Neural cell (in vitro differentiated cells): ENCODE results near the gene DIP2C. TPM values are rescaled to one million over a fixed set of nuclear protein-coding genes. Genes with fewer than 3 reads are reported as not detected.

Experiments used
- H2AFZ ChIP-seq: fragments of 200-600, 300-800 bp; sonication (generic), shearing (Covaris generic); 2 replicates; pipeline ENCODE4 v1.6.0; 2014; ENCODE audit warnings: low read depth, mild to moderate bottlenecking, antibody characterized with exemption, low read length, moderate library complexity
- H3F3A ChIP-seq: fragments of 200-600 bp; shearing (Covaris generic); 2 replicates; pipeline ENCODE4 v1.6.1; 2016; ENCODE audit warnings: mild to moderate bottlenecking, moderate library complexity, mixed read lengths, antibody characterized with exemption, low read length; ENCODE audit not compliant: insufficient read depth, poor library complexity, severe bottlenecking
- H3K27ac ChIP-seq: fragments of 200-600, 300-800 bp; sonication (generic), shearing (Covaris generic); 2 replicates; pipeline ENCODE4 v1.5.1; 2014; ENCODE audit warnings: mild to moderate bottlenecking, low read length, moderate library complexity
- H3K27me3 ChIP-seq: fragments of 300-800, 200-600 bp; sonication (generic), shearing (Covaris generic); 2 replicates; pipeline ENCODE4 v1.6.0; 2014; ENCODE audit warnings: mild to moderate bottlenecking, low read depth, low read length, moderate library complexity; ENCODE audit not compliant: insufficient read depth
- H3K36me3 ChIP-seq: fragments of 300-800, 200-600 bp; sonication (generic), shearing (Covaris generic); 2 replicates; pipeline ENCODE4 v1.5.1; 2014; ENCODE audit warnings: mild to moderate bottlenecking, antibody characterized with exemption, low read length, moderate library complexity; ENCODE audit not compliant: insufficient read depth
- H3K4me2 ChIP-seq: fragments of 300-800, 200-600 bp; sonication (generic), shearing (Covaris generic); 2 replicates; pipeline ENCODE4 v1.6.0; 2014; ENCODE audit warnings: mild to moderate bottlenecking, low read length
- H3K4me3 ChIP-seq: fragments of 300-800, 200-600 bp; sonication (generic), shearing (Covaris generic); 2 replicates; pipeline ENCODE4 v1.5.1; 2014; ENCODE audit warnings: mild to moderate bottlenecking, low read length, moderate library complexity
- H3K79me2 ChIP-seq: fragments of 200-600 bp; shearing (Covaris generic); replicated peaks from 2 replicates; pipeline ENCODE4 v1.6.0; 2014; ENCODE audit warnings: mild to moderate bottlenecking, low read length, moderate library complexity; ENCODE audit not compliant: insufficient read depth
- H3K9ac ChIP-seq: fragments of 300-800, 200-600 bp; sonication (generic), shearing (Covaris generic); 2 replicates; pipeline ENCODE4 v1.6.1; 2016; ENCODE audit warnings: mild to moderate bottlenecking, low read length, mixed read lengths
- H3K9me2 ChIP-seq: fragments of 200-600 bp; shearing (Covaris generic); 2 replicates; pipeline ENCODE4 v1.6.1; 2016; ENCODE audit warnings: mild to moderate bottlenecking, low read length, mixed read lengths; ENCODE audit not compliant: insufficient read depth
- H3K9me3 ChIP-seq: fragments of 200-600, 300-800 bp; sonication (generic), shearing (Covaris generic); 2 replicates; pipeline ENCODE4 v1.6.1; 2016; ENCODE audit warnings: mild to moderate bottlenecking, mixed run types, low read length, moderate library complexity, mixed read lengths
- H4K20me1 ChIP-seq: fragments of 200-600 bp; shearing (Covaris generic); 2 replicates; pipeline ENCODE4 v1.6.1; 2016; ENCODE audit warnings: mild to moderate bottlenecking, mixed run types; ENCODE audit not compliant: insufficient read depth
- CTCF ChIP-seq: fragments of 450-650 bp; IDR thresholded peaks from 2 replicates; pipeline ENCODE4 v1.5.1; 2014; ENCODE audit warnings: antibody characterized with exemption, mild to moderate bottlenecking, moderate library complexity; ENCODE audit not compliant: poor library complexity, severe bottlenecking
- EP300 ChIP-seq: fragments of 450-650 bp; conservative IDR thresholded peaks from 2 replicates; pipeline ENCODE4 v1.6.1; 2014; ENCODE audit warnings: antibody characterized with exemption, mild to moderate bottlenecking, moderate library complexity; ENCODE audit not compliant: poor library complexity, severe bottlenecking
- MXI1 ChIP-seq: fragments of 450-650 bp; conservative IDR thresholded peaks from 2 replicates; pipeline ENCODE4 v1.6.1; 2014; ENCODE audit warnings: antibody characterized with exemption, mild to moderate bottlenecking; ENCODE audit not compliant: poor library complexity, severe bottlenecking
- POLR2AphosphoS5 ChIP-seq: IDR thresholded peaks from 2 replicates; pipeline ENCODE4 v1.6.1; 2012
- RAD21 ChIP-seq: fragments of 450-650 bp; conservative IDR thresholded peaks from 2 replicates; pipeline ENCODE4 v1.6.1; 2014; ENCODE audit warnings: antibody characterized with exemption, mild to moderate bottlenecking, moderate library complexity
- SMC3 ChIP-seq: fragments of 450-650 bp; conservative IDR thresholded peaks from 2 replicates; pipeline ENCODE4 v1.6.1; 2014; ENCODE audit warnings: antibody characterized with exemption, mild to moderate bottlenecking, moderate library complexity; ENCODE audit not compliant: poor library complexity
- TAF1 ChIP-seq: IDR thresholded peaks from 2 replicates; pipeline ENCODE4 v1.6.1; 2012; ENCODE audit warnings: low read depth
- polyA plus RNA-seq: library from polyadenylated mRNA; depleted of rRNA; stranded (reverse); fragments of >200 nt; gene quantifications from 2 replicates; pipeline ENCODE4 v1.2.3, GENCODE V29; 2014
- TF ChIP-seq, protein P1 (sequence below): IDR thresholded peaks from 2 replicates; pipeline ENCODE4 v1.6.1; 2012; ENCODE audit warnings: borderline replicate concordance

DIP2C gene
- polyA plus RNA-seq, 1 donor from 2014 or later, result 24.1 TPM

GRCh38 chr10:717458-717857, 28.0 kb upstream of the DIP2C start:
- no peak overlapping the region for H3K9ac ChIP-seq
- H3K36me3 ChIP-seq, result no peaks in the 10 kb centered on the region
- no peaks in the 10 kb centered on the region for H3K9me2 ChIP-seq
- no peaks in the 10 kb centered on the region for H3K79me2 ChIP-seq
- H3K4me2 ChIP-seq, result no peak overlapping the region
- no peak overlapping the region for H2AFZ ChIP-seq
- TF ChIP-seq EP300, result no peak
- no peak for TF ChIP-seq TAF1
- no peak overlapping the region for H3K4me3 ChIP-seq
- peaks cover 11% of the 10 kb centered on the region for H3K9me3 ChIP-seq
- no peaks in the 10 kb centered on the region for H3K27me3 ChIP-seq
- H3F3A ChIP-seq, result no peaks in the 10 kb centered on the region
- no peak overlapping the region for H3K27ac ChIP-seq
- no peaks in the 10 kb centered on the region for H4K20me1 ChIP-seq

DNA sequence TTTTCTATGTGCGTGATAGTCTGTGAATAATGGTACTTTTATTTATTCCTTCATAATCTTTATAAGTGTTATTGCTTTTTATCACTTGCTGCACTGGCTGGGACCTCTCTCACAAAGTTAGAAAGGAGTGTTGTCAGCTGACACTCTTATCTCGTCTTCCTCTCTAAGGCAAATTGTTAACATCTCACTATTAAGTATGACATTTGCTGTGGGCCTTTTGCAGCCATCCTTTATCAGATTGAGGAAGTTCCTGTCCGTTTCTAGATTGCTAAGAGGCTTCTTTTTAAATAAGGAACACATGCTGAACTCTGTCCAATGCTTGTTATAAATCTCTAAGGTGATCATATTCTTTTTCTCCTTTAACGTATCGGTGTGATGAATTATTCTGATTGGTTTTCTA, 27.4 kb upstream of the DIP2C start:
- Histone ChIP-seq H2AFZ (no peak overlapping the region), H3K27me3 (no peaks in the 10 kb centered on the region), H3F3A (no peaks in the 10 kb centered on the region), H3K9me3 (peaks cover 11% of the 10 kb centered on the region), H3K27ac (no peak overlapping the region), H3K79me2 (no peaks in the 10 kb centered on the region), H3K36me3 (no peaks in the 10 kb centered on the region), H4K20me1 (no peaks in the 10 kb centered on the region), H3K4me2 (no peak overlapping the region), H3K9me2 (no peaks in the 10 kb centered on the region), H3K9ac (no peak overlapping the region), H3K4me3 (no peak overlapping the region)
- no peak for TF ChIP-seq SMC3

GRCh38 chr10:714214-714613, 24.7 kb upstream of the DIP2C start:
- no peak for TF ChIP-seq RAD21
- TF ChIP-seq MXI1, result no peak
- no peak for TF ChIP-seq SMC3
- TF ChIP-seq, protein P1, sequence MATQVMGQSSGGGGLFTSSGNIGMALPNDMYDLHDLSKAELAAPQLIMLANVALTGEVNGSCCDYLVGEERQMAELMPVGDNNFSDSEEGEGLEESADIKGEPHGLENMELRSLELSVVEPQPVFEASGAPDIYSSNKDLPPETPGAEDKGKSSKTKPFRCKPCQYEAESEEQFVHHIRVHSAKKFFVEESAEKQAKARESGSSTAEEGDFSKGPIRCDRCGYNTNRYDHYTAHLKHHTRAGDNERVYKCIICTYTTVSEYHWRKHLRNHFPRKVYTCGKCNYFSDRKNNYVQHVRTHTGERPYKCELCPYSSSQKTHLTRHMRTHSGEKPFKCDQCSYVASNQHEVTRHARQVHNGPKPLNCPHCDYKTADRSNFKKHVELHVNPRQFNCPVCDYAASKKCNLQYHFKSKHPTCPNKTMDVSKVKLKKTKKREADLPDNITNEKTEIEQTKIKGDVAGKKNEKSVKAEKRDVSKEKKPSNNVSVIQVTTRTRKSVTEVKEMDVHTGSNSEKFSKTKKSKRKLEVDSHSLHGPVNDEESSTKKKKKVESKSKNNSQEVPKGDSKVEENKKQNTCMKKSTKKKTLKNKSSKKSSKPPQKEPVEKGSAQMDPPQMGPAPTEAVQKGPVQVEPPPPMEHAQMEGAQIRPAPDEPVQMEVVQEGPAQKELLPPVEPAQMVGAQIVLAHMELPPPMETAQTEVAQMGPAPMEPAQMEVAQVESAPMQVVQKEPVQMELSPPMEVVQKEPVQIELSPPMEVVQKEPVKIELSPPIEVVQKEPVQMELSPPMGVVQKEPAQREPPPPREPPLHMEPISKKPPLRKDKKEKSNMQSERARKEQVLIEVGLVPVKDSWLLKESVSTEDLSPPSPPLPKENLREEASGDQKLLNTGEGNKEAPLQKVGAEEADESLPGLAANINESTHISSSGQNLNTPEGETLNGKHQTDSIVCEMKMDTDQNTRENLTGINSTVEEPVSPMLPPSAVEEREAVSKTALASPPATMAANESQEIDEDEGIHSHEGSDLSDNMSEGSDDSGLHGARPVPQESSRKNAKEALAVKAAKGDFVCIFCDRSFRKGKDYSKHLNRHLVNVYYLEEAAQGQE, result no peak
- no peak for TF ChIP-seq TAF1
- TF ChIP-seq CTCF, result no peak
- TF ChIP-seq POLR2AphosphoS5, result no peak
- H3K9ac ChIP-seq, result no peak overlapping the region
- H3K27ac ChIP-seq, result no peak overlapping the region
- H4K20me1 ChIP-seq, result no peaks in the 10 kb centered on the region
- no peaks in the 10 kb centered on the region for H3K79me2 ChIP-seq
- H3K36me3 ChIP-seq, result no peaks in the 10 kb centered on the region
- H2AFZ ChIP-seq, result no peak overlapping the region
- H3K27me3 ChIP-seq, result no peaks in the 10 kb centered on the region
- peaks cover 11% of the 10 kb centered on the region for H3K9me3 ChIP-seq
- no peaks in the 10 kb centered on the region for H3F3A ChIP-seq
- no peak overlapping the region for H3K4me3 ChIP-seq
- no peaks in the 10 kb centered on the region for H3K9me2 ChIP-seq
- H3K4me2 ChIP-seq, result no peak overlapping the region
